ENCODE results near the gene ACTN1.
"Not testable (repeated sequence)": the region's sequence is repeated elsewhere in the genome, so short reads cannot be mapped to it uniquely, and the experiment has no call there.

ACTN1 gene

DNA sequence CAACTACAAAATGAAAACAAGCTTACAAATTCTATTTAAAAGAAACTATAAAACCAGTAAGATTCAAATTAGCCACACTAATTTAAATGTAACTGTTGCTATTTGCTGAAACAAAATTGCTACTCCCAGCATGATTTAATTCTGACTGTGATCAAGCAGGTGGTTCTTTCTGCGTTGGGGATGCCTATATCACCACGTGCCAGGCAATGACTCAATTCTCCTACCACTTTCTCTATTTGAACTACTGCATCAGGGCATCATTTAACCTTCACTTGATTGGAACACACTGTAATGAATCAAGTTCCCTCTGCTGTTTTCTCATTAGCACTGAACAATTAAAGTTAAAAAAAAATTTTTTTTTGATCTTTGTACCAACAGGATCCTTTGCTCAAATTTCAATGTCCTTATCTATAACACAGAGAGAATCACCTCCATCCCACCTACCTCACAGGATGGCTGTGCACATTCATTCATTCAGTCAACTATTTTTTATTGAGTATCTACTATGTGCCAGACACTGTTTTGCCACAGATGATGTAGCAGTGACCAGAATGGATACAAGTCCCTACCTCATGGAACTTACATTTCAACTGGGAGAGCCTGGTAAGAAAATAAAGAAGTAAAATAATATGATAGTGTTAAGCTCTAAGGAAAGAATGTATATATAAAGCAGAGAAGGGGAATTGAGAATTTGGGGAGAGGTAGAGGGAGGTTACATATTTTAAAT, 8.0 kb upstream of the ACTN1 start:
- no peak for DNase-seq (ENCODE audit: low read depth)

DNA sequence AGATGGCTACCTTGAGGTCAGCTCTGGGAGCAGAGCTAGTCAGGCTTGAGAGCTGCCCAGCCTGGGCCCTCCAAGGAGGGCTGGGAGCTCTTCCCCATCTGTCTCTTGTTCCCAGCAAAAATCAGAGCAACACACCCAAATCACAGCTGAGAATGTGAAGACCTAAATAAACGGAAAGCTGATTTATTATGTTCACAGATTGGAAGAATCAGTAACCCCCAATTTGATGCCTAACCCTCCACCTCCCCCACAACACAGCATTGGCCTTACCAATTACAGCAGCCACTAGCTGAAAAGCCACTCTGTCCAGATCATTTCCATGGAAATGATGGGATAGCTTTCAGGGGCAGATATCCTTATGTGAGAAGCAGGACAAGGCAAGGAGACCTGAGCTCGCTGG, 7.1 kb upstream of the ACTN1 start:
- no peak for DNase-seq (ENCODE audit: low read depth)

DNA sequence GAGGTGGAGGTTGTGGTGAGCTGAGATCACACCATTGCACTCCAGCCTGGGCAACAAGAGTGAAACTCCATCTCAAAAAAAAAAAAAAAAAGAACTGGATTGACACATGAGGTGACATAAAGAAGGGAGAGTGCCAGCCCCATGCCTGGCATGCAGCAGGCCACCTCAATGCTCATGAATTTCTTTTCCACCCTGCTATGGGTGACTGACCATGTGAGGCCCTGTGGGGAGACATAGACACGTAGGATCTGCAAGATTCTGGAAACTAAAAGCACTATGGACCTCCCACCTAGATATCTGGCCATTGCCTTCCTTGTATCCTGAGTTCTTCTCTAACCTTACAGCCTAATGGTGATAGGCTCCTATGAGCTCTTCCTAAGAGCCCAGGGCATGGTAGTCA, 5.6 kb upstream of the ACTN1 start:
- DNase-seq (ENCODE audit: low read depth) = no peak

DNA sequence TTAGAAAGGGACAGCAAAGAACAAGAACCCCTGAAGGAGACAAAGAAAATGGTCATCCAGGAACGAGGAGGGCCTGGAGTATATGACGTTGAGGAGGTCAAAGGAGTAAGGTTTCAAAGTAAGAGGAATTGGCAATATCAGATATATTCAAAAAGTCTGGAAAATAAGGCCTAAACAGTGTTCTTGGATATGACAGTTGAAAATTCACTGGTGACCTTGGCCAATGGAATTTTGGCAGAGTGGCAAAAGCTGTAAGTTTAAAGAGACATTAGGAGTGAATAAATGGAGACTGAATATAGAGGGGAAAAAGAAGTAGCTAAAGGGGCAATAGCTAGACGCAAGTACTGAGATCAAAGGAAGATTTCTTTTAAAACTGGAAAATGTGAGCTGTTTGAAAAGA, 4.1 kb upstream of the ACTN1 start:
- DNase-seq (ENCODE audit: low read depth) = no peak

DNA sequence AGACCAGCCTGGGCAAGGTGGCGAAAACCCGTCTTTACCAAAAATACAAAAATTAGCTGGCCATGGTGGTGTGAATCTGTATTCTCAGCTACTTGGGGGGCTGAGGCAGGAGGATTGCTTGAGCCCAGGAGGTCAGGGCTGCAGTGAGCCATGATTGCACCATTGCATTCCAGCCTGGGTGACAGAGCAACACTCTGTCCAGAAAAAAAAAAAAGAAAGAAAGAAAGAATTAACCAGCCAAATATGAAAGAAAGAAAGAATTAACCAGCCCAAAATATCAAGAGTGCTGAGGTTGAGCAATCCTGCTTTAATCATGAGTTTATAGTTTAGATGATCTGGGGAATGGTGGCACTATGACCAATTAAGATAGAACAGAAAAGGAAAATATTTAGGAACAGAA, 3.5 kb upstream of the ACTN1 start:
- no peak for DNase-seq (ENCODE audit: low read depth)

DNA sequence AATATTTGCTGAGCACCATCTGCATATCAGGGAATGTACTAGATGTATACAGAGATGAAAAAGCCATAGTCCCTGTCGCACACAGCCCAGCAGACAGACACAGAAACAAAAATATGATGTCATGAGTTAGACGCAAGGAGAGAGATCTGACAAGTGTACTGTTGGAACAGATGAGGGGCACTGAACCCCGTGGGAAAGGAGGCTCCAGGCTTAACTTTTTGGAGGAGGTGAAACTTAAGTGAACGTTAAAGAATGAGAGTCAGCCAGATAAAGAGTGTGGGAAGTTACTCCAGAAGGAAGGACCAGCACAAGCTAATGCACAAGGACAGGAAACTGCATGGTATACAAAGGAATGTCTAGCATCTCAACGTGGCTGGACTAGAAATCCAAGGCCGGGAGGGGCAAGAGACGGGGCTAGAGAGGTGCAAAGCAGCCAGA, 2.5 kb upstream of the ACTN1 start:
- DNase-seq (ENCODE audit: low read depth) = peak; percentile 85

DNA sequence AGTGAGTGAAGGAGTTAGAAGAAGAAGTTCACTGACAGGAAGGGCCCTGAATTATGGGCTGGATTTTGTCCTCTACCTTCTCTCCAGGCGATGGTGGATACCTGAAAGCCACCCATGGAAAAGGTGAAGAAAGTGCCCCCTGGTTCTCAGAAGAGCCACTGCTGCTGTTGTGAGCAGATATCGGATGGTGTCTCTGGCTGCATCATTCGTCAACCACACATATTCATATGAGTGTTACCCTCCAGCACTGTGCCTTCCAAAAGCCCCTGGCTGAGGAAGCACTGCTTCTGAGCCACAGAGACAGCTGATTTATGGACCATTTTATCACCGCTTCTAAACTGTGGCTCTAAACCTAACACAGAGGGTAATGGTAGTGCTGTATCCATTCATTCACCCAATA, 2.0 kb upstream of the ACTN1 start:
- no peak for DNase-seq (ENCODE audit: low read depth)

DNA sequence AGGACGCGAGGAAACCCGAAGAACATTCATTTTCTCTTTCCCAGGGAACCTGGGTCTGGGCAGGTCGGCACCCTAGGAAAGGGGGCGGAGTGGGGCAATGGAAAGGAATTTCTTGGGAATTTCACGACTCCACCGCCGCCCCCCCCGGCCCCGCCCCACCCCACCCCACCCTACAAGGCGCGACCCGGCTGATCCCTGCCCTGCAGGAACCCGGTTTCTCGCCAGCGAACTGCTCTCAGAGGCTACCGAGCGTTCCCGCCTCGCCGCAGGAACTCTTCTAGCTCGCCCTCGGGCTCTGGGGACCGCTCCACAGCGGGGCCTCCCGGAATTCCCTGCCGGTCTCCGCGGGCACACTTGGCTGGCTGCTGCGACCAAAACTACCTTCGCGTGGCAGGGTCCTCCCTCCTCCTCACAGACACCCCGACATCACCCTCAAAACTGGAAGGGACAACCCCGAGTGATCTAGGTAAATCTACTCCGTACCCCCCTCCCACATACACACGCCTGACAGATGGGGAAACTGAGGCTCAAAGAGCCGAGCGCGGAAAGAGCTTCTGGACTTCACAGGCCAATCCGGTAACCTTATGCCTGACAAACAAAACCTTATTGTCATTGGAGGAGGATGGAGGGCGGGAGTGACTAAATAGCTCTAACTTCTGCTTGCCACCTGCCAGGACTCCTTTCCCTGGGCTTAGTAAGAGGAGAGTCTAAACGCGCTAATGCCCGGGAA, 785 bp upstream of the ACTN1 start:
- no peak for DNase-seq (ENCODE audit: low read depth)

DNA sequence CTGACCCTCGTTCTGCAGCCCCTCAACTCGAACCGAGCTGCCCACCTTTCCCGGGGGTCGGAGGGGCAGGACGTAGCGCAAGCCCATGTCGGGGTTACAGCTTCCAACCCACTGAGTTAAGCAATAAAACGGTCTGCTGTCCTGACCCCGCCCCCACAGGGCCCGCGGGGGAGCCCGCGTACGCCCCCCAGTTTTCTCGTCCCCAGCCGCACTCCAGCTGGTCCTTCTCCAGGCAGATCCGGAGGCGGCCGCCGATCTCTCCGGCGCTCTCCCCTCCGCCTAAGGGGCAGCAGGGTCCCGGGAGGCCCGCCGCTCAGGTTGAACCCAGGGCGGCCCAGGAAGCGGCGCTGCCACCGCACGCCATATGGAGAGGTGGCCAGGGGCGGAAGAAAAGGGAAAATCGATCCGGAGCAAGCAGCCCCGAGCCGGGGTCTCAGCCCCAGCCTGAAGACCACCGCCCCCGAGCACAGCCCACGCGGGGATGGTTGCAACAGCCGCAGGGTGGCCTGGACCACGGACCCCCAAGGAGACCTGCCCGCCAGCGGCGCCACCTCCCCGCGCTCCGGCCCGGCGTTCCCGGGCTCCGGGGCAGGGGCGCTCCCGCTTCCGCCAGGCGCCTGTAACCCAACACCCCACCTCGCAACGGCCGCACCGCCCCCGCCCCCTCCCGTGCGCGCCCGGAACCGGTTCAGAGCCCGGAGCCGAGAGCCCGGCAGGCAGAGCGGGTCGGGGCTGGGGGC, 760 bp downstream of the ACTN1 start:
- DNase-seq (ENCODE audit: low read depth) = no peak

DNA sequence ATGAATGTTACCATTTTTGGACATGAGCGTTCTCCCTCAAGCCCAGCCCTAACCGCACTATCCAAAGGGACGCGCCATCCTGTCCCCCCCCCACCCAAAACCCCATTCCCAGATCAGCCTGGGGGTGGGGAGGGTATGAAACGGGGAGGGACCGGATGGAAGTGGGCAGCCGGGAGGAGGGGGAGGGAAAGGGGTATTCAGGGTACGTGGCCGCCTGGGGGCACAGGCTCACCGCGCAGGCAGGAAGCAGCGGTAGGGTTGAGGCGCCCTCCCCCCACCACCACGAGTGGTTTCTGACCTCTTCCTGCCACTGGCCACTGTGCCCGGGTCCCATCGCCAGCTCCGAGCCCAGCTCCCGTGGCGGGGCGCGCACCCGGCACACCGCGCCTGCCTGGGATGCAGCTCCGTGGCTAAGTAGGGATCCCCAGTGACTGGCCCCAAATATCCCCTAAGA, 1.4 kb downstream of the ACTN1 start:
- DNase-seq (ENCODE audit: low read depth) = peak; percentile 66

DNA sequence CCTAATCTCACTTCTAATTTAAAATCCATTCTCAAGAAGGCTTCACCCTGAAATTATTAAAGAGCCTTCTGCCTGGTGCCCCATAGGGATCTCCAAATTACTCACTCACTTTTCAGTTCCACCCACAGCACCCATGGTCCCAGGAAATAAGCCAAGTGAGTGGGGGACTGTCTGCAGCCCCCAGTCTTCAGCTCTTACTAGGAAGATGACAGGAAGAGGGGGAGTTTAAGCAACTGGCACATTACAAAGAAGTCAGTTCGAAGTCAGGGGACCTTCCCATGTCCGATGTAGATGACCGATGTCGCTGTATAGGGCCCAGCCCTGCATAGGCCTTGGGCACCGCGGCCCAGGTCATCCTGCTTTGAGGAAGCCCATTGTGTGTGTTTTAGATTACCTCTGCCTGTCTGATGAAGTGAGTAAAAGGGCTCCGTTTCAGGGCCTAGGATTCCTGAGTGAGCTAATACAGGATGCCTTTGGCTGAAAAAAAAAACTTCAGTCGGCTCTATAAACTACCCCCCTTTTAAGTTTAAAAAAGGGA, 1.9 kb downstream of the ACTN1 start:
- DNase-seq (ENCODE audit: low read depth) = no peak

DNA sequence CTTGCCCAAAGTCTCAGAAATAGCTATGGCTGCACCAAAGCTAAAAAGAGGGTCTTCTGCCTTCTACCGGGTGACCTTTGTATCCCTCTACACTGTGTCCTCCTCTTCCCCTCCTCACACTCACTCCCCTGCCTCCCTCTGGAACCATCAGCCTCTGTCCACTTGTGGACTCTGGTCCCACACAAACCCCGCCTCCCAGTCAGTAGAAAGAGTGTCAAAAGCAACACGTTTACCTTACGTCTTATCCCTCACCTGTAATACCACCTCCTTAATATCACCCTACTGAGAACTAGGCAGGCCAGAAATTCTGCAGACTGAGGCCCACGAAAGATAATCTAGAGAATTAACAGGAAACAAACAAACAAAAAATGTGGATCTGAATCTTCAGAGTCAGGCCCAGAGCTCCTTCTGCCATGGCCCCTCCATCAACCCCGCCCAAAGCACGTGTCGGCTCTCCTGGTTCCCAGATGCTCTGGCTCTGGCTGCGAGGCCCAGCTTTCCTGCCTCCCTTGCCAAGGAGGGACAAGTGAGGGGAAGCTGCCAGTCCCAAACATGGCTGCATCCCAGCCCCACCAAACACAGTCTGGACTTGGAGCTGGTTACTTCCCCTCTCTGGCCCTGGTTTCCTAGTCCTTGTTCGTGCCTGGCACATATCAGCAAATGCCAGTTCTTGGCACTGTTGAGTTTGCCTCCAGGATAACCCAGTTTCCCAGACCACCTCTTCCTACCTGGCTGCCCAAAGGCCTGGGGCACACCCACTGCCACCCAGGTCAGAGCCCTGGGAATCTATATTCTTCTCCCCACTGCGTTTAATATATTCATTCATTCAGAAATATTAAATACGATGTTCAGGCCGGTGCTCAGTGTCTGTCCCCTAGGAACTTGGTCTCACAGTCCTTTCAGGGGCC, 2.7 kb downstream of the ACTN1 start:
- DNase-seq (ENCODE audit: low read depth) = no peak

DNA sequence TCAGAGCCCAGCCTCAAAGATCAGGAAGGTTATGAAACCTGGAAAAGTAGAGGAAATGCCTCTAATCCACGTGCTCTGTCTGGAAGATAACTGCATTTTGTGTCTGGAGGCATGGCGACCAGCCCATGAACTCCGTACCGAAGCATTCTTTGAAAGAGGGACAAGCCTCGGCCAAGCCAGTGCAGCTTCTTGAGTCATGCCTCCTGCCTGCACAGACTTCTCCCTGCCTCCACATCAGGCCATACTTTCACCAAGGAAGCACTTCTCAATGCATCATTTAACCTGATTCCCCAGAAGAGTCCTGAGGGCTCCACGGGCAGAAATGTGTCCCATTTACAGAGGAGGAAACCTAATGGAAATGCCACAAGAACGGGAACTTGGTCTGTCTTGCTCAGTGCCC, 3.4 kb downstream of the ACTN1 start:
- no peak for DNase-seq (ENCODE audit: low read depth)

DNA sequence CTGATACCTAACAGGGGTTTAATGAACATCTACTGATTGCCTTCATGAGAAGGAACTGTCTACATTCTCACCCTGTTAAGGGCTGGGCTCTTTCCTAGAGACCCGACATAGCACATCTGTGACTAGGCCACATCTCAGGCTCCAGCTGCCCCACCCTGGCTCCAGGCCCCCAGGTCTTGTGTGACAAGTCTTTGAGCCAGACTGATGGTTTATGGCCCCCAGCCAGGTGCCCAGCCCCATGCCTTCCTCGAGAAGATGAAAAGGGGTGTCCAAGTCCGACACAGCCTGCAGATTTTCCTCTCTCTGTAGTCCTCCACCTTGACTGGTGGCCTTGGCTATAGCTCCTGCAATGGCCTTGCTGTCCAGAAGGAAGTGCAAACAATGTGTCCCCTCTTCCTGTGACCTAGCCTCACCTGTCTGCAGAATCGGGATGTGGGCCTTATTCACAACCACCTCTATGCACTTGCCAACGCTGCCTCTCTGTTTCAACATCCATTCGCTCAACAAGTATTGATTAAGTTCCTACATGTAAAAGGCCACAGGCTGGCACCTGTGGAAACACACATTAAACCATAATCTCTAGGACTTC, 4.2 kb downstream of the ACTN1 start:
- DNase-seq (ENCODE audit: low read depth) = no peak

DNA sequence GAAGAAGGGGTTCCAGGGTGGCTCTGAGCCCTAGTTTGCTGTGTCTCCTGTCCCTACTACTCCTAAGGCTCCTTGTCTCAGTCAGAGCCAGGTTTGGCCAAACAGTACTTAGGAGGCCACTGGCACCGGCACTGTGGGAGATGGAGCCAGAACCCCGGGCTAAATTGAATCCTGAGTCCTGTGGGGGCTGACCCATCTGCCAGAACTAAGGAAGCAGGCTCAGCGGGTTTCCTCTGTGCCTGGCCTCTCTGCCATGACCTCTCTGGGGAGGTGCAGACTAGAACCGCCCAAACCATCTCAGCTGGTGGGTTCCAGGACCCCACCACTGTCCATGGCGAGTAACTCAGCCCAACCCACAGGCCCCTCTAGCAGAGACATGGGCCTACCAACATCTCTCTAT, 5.5 kb downstream of the ACTN1 start:
- no peak for DNase-seq (ENCODE audit: low read depth)

DNA sequence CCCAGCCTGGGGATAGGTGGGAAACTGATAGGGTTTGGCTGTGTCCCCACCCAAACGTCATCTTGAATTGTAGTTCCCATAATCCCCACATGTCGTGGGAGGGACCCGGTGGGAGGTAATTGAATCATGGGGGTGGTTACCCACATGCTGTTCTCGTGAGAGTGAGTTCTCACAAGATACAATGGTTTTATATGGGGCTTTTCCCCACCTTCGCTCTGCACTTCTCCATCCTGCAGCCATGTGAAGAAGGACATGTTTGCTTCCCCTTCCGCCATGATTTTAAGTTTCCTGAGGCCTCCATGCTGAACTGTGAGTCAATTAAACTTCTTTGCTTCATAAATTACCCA, 5.9 kb downstream of the ACTN1 start:
- DNase-seq (ENCODE audit: low read depth) = not testable (repeated sequence)

DNA sequence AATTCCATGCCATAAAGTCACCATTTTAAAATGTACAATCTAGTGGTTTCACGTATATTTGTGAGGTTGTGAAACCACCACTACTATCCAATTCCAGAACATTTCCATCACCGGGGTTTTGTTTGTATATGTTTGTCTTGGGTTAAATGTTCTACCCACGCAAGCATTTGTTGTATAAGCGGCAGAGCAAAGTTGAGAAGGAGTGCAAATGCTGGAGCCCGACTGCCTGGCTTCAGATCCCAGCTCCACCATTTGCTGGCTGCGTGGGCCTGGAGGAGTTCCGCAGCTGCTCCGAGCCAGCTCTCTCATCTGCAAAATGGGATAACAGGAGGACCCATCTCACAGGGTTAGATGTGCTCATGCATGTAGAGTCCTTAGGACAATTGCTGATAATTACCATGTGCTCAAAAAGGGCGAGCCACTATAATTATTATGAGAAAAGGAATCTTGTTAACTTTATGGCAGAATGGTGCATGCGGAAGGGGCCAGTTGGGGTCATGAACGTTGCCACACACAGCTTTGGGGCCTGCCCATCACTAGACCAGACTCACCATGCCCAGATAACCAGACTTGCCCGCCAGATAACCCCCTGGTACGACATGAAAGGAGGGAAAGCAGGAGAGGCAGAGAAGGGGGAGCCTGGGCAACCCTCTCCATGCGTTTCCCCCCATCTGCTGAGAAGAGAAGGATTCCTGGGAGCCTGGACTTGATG, 6.4 kb downstream of the ACTN1 start:
- DNase-seq (ENCODE audit: low read depth) = no peak

DNA sequence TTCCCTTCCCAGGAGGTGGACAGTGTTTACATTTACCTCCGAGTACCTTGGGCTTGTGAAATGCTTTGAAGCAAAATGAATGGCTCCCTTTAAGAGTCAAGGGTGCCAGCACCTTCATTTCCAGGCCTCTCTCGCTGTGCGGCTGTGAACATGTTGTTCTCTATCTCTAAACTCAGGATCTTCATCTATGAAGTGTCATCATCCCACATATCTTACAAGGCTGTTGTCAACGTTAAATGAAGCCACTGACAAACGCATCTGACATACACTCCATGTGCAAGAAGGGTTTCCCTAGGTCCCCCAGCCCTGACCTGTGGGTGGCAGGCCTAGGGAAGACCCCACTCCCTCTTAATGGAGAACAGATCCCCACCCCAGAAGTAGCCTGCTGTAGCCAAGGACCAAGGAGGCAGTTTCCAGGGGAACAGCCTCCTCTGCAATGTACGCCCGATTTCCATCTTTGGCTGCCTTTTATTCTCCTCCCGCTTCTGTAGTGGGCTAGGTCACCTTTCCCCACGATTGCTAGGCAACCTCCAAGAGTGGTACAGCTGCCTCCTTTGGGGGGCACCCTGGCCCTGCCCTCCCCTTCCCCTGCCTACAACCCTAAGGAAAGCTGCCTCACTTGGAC, 7.6 kb downstream of the ACTN1 start:
- DNase-seq (ENCODE audit: low read depth) = no peak

DNA sequence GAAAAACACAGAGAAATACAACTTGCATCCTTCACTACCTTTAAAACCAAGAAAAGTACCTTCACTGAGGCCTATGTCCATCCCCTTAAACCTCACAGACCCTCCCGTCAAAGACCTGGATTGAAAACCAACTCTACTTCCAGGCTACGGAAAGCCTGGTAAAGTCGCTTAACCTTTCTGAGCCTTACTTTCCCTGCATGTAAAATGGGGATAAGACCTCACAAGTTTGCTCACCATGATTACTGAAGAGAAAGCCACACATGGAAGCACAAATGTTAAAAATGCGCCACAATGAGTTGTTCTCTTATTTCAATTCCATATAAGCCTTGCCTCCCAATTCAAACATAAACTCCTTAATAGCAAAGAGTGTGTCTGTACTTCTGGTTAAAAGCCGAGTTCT, 8.4 kb downstream of the ACTN1 start:
- no peak for DNase-seq (ENCODE audit: low read depth)

DNA sequence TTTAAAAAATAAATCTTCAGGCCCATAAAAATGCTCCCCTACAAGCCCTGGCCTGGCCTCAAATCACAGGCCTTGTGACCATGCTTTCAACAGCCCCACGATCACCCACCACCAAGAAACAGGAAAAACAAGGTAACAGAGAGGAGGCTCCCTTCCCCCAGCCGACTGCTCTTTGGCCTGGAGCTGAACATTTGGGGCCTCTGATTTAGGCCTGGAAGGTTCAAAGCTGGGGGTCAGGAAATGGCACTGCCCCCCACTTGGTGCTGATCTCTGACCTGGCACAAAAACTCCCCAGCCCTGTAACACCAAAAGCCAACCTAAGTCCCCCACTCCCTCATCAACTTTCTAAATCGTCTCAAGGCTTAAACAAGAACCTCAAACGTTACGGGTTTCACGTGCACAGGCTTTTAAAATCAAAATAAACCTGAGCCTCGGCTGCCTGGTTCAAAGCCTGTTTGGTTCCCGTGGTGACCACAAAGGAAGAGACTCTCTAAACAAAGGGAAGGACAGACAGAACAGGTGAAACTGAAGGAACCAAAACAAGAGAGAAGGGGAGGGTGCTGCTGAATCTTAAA, 9.0 kb downstream of the ACTN1 start:
- no peak for DNase-seq (ENCODE audit: low read depth)
